ENCODE measurements around the gene MYD88.

DNA sequence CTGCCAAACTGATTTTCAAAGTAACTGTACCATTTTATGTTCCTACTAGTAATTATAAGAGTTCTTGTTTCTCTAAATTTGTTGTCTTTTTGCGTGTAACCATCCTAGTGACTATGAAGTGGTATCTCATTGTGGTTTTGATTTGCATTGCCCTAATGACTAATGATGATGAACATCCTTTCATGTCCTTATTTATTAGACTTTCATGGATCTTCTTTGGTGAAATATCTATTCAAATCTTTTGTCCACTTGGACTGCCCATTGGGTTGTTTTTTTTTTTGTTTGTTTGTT lies 30.5 kb downstream of the MYD88 start:
- TF ChIP-seq, protein P1, sequence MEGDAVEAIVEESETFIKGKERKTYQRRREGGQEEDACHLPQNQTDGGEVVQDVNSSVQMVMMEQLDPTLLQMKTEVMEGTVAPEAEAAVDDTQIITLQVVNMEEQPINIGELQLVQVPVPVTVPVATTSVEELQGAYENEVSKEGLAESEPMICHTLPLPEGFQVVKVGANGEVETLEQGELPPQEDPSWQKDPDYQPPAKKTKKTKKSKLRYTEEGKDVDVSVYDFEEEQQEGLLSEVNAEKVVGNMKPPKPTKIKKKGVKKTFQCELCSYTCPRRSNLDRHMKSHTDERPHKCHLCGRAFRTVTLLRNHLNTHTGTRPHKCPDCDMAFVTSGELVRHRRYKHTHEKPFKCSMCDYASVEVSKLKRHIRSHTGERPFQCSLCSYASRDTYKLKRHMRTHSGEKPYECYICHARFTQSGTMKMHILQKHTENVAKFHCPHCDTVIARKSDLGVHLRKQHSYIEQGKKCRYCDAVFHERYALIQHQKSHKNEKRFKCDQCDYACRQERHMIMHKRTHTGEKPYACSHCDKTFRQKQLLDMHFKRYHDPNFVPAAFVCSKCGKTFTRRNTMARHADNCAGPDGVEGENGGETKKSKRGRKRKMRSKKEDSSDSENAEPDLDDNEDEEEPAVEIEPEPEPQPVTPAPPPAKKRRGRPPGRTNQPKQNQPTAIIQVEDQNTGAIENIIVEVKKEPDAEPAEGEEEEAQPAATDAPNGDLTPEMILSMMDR (IDR thresholded peaks at IDR 0.05; ENCODE audit: low read depth, low read length, missing input control) = no peak
- no peak for TF ChIP-seq HNF4A (conservative IDR thresholded peaks at IDR 0.05)
- TF ChIP-seq, protein P2, sequence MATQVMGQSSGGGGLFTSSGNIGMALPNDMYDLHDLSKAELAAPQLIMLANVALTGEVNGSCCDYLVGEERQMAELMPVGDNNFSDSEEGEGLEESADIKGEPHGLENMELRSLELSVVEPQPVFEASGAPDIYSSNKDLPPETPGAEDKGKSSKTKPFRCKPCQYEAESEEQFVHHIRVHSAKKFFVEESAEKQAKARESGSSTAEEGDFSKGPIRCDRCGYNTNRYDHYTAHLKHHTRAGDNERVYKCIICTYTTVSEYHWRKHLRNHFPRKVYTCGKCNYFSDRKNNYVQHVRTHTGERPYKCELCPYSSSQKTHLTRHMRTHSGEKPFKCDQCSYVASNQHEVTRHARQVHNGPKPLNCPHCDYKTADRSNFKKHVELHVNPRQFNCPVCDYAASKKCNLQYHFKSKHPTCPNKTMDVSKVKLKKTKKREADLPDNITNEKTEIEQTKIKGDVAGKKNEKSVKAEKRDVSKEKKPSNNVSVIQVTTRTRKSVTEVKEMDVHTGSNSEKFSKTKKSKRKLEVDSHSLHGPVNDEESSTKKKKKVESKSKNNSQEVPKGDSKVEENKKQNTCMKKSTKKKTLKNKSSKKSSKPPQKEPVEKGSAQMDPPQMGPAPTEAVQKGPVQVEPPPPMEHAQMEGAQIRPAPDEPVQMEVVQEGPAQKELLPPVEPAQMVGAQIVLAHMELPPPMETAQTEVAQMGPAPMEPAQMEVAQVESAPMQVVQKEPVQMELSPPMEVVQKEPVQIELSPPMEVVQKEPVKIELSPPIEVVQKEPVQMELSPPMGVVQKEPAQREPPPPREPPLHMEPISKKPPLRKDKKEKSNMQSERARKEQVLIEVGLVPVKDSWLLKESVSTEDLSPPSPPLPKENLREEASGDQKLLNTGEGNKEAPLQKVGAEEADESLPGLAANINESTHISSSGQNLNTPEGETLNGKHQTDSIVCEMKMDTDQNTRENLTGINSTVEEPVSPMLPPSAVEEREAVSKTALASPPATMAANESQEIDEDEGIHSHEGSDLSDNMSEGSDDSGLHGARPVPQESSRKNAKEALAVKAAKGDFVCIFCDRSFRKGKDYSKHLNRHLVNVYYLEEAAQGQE (IDR thresholded peaks at IDR 0.05) = no peak

Data from liver (tissue), 3 donors.